Adipocyte (in vitro differentiated cells): Measurements from ENCODE around the gene PITX1.

Experiments used
- DNase-seq: peaks from one replicate; pipeline ENCODE4 v3.0.0-alpha.2; 2015; ENCODE audit warnings: low read depth
- H3K27me3 ChIP-seq: replicated peaks from 2 replicates; pipeline ENCODE4 v1.7.0; 2013; ENCODE audit warnings: mild to moderate bottlenecking, low read length, moderate library complexity; ENCODE audit not compliant: control insufficient read depth, insufficient read depth
- H3K36me3 ChIP-seq: 2 replicates; pipeline ENCODE4 v1.7.0; 2013; ENCODE audit warnings: low read length, mild to moderate bottlenecking, moderate library complexity; ENCODE audit not compliant: control insufficient read depth, insufficient read depth, severe bottlenecking
- H3K4me1 ChIP-seq: 2 replicates; pipeline ENCODE4 v1.7.0; 2013; ENCODE audit warnings: mild to moderate bottlenecking, low read length, moderate library complexity; ENCODE audit not compliant: control insufficient read depth, insufficient read depth
- H3K4me3 ChIP-seq: 2 replicates; pipeline ENCODE4 v1.7.0; 2013; ENCODE audit warnings: mild to moderate bottlenecking, low read length, moderate library complexity
- H3K9ac ChIP-seq: 2 replicates; pipeline ENCODE4 v1.7.0; 2013; ENCODE audit warnings: mild to moderate bottlenecking, low read length, moderate library complexity
- H3K9me3 ChIP-seq: 2 replicates; pipeline ENCODE4 v1.7.0; 2013; ENCODE audit warnings: mild to moderate bottlenecking, low read length, moderate library complexity; ENCODE audit not compliant: control insufficient read depth

The PITX1 gene

GRCh38 chr5:135040034-135040332, 6.0 kb upstream of the PITX1 start:
- DNase-seq, result no peak
- Histone ChIP-seq H3K4me3 (no peak overlapping the region), H3K9me3 (peaks cover 2% of the 10 kb centered on the region), H3K9ac (no peak overlapping the region), H3K4me1 (no peaks in the 10 kb centered on the region), H3K27me3 (peaks cover 94% of the 10 kb centered on the region), H3K36me3 (no peaks in the 10 kb centered on the region)

DNA sequence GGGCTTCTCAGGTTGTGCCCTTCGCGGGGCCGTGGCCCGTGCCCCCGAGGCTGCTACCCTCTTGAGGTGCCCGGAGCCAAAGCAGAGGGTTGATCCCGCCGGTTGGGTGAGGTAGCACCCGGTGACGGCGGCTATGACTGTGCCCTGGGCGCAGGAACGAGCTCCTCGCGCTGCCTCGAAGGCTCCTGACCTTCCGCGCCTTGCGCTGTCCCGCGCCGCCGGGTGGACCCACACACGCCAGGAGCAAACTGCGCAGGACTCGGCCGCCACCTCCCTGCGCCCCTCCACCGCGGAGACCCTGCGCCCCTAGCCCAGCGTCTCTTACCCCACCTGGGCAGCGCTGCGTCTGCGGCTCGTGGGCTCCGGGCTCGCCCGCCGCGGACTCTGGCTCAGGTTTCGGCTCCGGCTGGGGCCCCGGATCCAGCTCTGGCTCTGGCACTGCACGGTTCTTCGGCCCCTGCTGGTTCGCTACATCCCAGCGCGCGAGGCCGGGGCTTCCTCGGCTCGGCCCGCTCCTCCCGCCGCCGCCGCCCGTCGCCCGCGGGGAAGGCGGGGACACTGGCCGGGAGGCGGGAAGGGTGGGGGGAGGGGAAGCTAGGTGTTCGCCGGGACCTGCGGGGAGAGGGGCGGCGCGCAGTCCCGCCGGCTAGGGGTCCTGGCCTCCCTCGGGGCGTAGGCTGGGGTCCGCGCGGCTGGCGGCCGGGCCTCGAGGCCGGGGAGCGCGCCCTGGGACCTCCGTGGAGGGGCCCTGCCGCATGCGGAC, 5.4 kb upstream of the PITX1 start:
- Histone ChIP-seq H3K4me3 (no peak overlapping the region), H3K4me1 (no peaks in the 10 kb centered on the region), H3K9ac (no peak overlapping the region), H3K27me3 (peaks cover 94% of the 10 kb centered on the region), H3K36me3 (no peaks in the 10 kb centered on the region), H3K9me3 (peaks cover 2% of the 10 kb centered on the region)
- peak; percentile 78 for DNase-seq

GRCh38 chr5:135038813-135039270, 4.8 kb upstream of the PITX1 start:
- DNase-seq, result peak; percentile 67
- Histone ChIP-seq H3K4me3 (no peak overlapping the region), H3K36me3 (no peaks in the 10 kb centered on the region), H3K9me3 (peaks cover 2% of the 10 kb centered on the region), H3K9ac (no peak overlapping the region), H3K27me3 (peaks cover 89% of the 10 kb centered on the region), H3K4me1 (no peaks in the 10 kb centered on the region)

GRCh38 chr5:135038205-135038812, 4.3 kb upstream of the PITX1 start:
- Histone ChIP-seq H3K9ac (no peak overlapping the region), H3K4me3 (no peak overlapping the region), H3K4me1 (no peaks in the 10 kb centered on the region), H3K27me3 (peaks cover 84% of the 10 kb centered on the region), H3K36me3 (no peaks in the 10 kb centered on the region), H3K9me3 (peaks cover 2% of the 10 kb centered on the region)
- peak; percentile 55 for DNase-seq

DNA sequence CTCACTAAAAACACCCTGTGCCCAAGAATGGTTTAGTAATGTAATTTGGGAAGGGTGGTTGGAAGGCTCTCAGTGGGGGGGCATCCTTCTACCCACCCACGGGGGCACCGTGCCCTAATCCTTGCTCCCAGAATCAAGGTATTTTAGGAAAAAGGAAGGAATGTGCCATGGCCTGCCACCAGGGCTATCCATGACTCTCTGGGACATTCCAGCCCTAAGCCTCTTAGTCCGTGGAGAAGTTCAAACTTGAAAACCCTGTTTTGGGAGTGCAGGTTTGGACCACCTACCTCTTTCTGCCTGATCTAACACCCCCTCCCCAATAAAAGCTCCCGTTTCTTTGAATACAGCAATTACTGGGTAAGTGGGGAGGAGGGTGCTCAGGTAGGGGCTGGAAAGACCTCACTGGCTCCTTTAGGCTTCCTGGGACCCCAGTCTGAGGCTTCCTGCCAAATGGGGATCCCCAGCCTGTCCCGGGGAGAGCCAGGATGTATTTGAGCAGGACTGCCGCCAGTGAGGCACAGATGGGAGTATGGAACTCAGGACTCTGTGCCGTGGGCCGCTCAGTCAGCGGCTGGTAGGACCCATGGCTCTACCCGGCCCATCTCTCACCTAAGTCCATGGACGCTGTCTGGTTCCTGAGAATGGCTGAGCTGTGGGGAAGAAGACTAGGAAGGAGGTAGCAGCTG, 3.6 kb upstream of the PITX1 start:
- H3K9ac ChIP-seq, result no peak overlapping the region
- DNase-seq, result peak; percentile 58
- H3K27me3 ChIP-seq, result peaks cover 77% of the 10 kb centered on the region
- peaks cover 2% of the 10 kb centered on the region for H3K9me3 ChIP-seq
- no peaks in the 10 kb centered on the region for H3K36me3 ChIP-seq
- H3K4me3 ChIP-seq, result no peak overlapping the region
- no peaks in the 10 kb centered on the region for H3K4me1 ChIP-seq

DNA sequence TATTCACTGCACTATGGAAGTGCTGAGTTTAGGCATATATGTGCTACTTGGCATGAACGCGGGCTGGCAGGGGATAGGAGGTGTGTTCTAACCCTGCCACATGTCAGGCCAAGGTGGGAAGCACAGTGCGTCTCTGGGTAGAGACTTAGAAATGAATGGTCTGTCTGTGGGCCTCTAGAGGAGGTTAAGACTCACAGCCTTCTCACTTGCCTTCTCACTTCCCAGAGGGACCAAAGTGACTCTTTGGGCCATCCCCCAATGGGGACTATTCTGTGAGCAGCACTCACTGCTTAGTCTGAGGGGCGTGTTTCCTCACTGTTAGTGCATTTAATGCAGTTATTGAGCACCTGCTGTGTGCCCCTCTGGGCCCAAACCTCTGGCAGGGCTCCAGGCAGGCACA, 2.4 kb upstream of the PITX1 start:
- peaks cover 72% of the 10 kb centered on the region for H3K27me3 ChIP-seq
- H3K36me3 ChIP-seq, result no peaks in the 10 kb centered on the region
- DNase-seq, result no peak
- no peaks in the 10 kb centered on the region for H3K4me1 ChIP-seq
- H3K9me3 ChIP-seq, result peaks cover 2% of the 10 kb centered on the region
- no peak overlapping the region for H3K4me3 ChIP-seq
- no peak overlapping the region for H3K9ac ChIP-seq

GRCh38 chr5:135035678-135036030, 1.6 kb upstream of the PITX1 start:
- no peaks in the 10 kb centered on the region for H3K4me1 ChIP-seq
- no peak for DNase-seq
- H3K9ac ChIP-seq, result no peak overlapping the region
- H3K36me3 ChIP-seq, result no peaks in the 10 kb centered on the region
- peaks cover 2% of the 10 kb centered on the region for H3K9me3 ChIP-seq
- no peak overlapping the region for H3K4me3 ChIP-seq
- peaks cover 71% of the 10 kb centered on the region for H3K27me3 ChIP-seq

GRCh38 chr5:135034963-135035677, 1.1 kb upstream of the PITX1 start:
- peaks cover 2% of the 10 kb centered on the region for H3K9me3 ChIP-seq
- H3K4me1 ChIP-seq, result no peaks in the 10 kb centered on the region
- H3K27me3 ChIP-seq, result peaks cover 71% of the 10 kb centered on the region
- H3K36me3 ChIP-seq, result no peaks in the 10 kb centered on the region
- H3K9ac ChIP-seq, result no peak overlapping the region
- DNase-seq, result peak; percentile 46
- H3K4me3 ChIP-seq, result no peak overlapping the region

DNA sequence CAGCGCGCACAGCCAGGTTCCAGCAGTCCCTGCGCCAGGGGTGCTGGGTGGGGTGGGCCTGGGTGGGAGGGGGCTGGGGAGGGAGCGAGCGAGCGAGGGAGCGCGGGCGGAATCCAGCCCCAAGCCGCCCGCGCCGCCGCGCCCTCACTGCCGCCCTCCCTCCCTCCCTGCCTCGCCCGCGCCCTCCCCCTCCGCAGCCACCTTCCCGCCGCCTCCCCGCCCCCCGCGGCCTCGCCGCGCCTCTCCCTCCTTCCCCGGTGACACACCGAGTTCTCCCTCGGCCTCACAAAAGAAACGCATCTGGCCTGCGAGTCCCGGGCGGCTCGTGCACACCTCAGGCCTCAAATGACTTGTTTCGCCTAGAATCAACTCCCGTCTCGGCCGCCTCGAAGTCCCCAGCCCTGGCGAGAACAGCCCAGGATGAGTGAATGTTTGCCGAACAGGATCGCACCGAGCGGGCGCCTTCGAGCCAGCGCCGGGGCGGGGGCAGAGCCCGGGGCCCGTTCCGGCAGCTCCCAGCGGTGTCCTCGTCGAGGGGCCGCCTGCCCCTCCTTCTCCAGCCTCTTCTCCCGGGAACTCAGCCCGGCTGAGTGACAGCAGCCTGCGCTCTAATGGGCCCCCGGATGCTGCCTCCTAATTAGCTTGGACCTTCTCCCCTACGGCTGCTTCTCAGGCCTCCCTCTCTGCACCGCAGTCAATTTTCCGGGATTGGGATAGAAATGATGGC, 371 bp upstream of the PITX1 start:
- peaks cover 70% of the 10 kb centered on the region for H3K27me3 ChIP-seq
- H3K4me1 ChIP-seq, result no peaks in the 10 kb centered on the region
- peaks cover 2% of the 10 kb centered on the region for H3K9me3 ChIP-seq
- peak; percentile 95 for DNase-seq
- H3K36me3 ChIP-seq, result no peaks in the 10 kb centered on the region
- no peak overlapping the region for H3K9ac ChIP-seq
- H3K4me3 ChIP-seq, result no peak overlapping the region

- H3K9me3 ChIP-seq, result peaks cover 6% of the 10 kb centered on the region
- H3K4me3 ChIP-seq, result peak overlapping the region; percentile 82
- no peaks in the 10 kb centered on the region for H3K4me1 ChIP-seq
- H3K27me3 ChIP-seq, result peaks cover 68% of the 10 kb centered on the region
- H3K36me3 ChIP-seq, result no peaks in the 10 kb centered on the region
- DNase-seq, result peak; percentile 51
- peak overlapping the region; percentile 49 for H3K9ac ChIP-seq
Measured at GRCh38 chr5:135032999-135033861, 798 bp downstream of the PITX1 start.
